Neutrophil (primary cell): Measurements from ENCODE around the gene MLLT10.
"Not testable (repeated sequence)": the region's sequence is repeated elsewhere in the genome, so short reads cannot be mapped to it uniquely, and the experiment has no call there.

Source experiments
- H3K27ac ChIP-seq: fragments of 200-600 bp; sonication (generic); 2 replicates; pipeline ENCODE4 v1.5.1; 2016; ENCODE audit warnings: mild to moderate bottlenecking, moderate library complexity
- H3K27me3 ChIP-seq: fragments of 200-600 bp; sonication (generic); 2 replicates; pipeline ENCODE4 v1.6.0; 2016; ENCODE audit warnings: mild to moderate bottlenecking
- H3K36me3 ChIP-seq: fragments of 200-600 bp; sonication (generic); 2 replicates; pipeline ENCODE4 v1.5.1; 2017
- H3K4me1 ChIP-seq, 2 experiments: fragments of 200-600 bp in 1 of 2; sonication (generic) in 1 of 2; 1 replicate in 1 of 2; 2 replicates in 1 of 2; pipeline versions ENCODE4 v1.5.1 to v1.6.1; 2013 to 2016; ENCODE audit warnings: low read depth in 1 of 2, low read length in 1 of 2, mild to moderate bottlenecking in 1 of 2, moderate library complexity in 1 of 2; ENCODE audit not compliant: control insufficient read depth in 1 of 2, insufficient read depth in 1 of 2
- H3K4me3 ChIP-seq, 2 experiments: fragments of 200-600 bp in 1 of 2; sonication (generic) in 1 of 2; 1 replicate in 1 of 2; 2 replicates in 1 of 2; pipeline ENCODE4 v1.5.1; 2013 to 2016; ENCODE audit warnings: low read depth in 1 of 2, low read length in 1 of 2, mild to moderate bottlenecking in 1 of 2, moderate library complexity in 1 of 2
- H3K9me3 ChIP-seq: fragments of 200-600 bp; sonication (generic); 2 replicates; pipeline ENCODE4 v1.5.1; 2016
- TF ChIP-seq, protein P1 (sequence below): fragments of 200-600 bp; sonication (generic); IDR thresholded peaks from 2 replicates; pipeline ENCODE4 v1.5.1; 2016; ENCODE audit warnings: antibody characterized with exemption

Gene MLLT10

DNA sequence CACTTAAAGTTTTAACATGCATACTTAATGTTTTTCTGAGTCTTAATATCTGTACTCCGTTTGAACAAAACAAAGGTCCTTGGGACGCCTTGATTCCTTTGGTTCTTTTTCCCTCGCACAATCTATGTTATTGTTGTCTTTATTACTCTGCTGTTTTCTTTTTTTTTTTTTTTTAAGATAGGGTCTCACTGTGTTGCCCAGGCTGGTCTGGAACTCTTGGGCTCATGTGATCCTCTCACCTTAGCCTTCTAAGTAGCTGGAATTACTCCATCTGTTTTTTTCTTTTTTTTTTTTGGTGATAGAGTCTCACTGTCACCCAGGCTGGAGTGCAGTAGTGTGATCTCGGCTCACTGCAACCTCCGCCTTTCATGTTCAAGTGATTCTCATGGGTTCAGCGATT is 13.2 kb downstream of the MLLT10 start:
- Histone ChIP-seq H3K27me3 (no peaks in the 10 kb centered on the region), H3K27ac (no peak overlapping the region), H3K4me3 (no peak overlapping the region), H3K9me3 (no peaks in the 10 kb centered on the region), H3K4me1 (no peaks in the 10 kb centered on the region), H3K36me3 (peaks cover 50% of the 10 kb centered on the region)
- TF ChIP-seq, protein P1, sequence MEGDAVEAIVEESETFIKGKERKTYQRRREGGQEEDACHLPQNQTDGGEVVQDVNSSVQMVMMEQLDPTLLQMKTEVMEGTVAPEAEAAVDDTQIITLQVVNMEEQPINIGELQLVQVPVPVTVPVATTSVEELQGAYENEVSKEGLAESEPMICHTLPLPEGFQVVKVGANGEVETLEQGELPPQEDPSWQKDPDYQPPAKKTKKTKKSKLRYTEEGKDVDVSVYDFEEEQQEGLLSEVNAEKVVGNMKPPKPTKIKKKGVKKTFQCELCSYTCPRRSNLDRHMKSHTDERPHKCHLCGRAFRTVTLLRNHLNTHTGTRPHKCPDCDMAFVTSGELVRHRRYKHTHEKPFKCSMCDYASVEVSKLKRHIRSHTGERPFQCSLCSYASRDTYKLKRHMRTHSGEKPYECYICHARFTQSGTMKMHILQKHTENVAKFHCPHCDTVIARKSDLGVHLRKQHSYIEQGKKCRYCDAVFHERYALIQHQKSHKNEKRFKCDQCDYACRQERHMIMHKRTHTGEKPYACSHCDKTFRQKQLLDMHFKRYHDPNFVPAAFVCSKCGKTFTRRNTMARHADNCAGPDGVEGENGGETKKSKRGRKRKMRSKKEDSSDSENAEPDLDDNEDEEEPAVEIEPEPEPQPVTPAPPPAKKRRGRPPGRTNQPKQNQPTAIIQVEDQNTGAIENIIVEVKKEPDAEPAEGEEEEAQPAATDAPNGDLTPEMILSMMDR = no peak

DNA sequence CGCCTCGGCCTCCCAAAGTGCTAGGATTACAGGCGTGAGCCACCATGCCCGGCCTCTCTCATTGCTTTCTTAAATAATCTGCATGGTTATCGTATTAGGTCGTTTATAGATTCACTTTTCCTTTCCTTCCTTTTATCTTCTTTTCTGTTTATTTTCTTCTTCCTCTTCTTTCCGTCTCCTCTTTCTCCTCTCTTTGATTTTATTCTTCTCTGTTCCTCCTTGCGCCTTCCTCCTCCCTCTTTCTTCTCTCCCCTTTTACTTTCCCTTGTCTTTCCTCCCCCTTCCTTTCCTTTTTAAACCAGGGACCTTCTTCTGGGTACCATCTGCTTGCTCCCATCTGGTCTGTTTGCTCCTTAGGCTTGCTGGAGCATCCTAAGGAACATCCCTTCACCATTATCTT is 18.6 kb downstream of the MLLT10 start:
- Histone ChIP-seq H3K27me3 (no peaks in the 10 kb centered on the region), H3K36me3 (peaks cover 33% of the 10 kb centered on the region), H3K4me3 (no peak overlapping the region), H3K9me3 (no peaks in the 10 kb centered on the region), H3K27ac (no peak overlapping the region), H3K4me1 (no peaks in the 10 kb centered on the region)
- TF ChIP-seq, protein P1 = no peak

DNA sequence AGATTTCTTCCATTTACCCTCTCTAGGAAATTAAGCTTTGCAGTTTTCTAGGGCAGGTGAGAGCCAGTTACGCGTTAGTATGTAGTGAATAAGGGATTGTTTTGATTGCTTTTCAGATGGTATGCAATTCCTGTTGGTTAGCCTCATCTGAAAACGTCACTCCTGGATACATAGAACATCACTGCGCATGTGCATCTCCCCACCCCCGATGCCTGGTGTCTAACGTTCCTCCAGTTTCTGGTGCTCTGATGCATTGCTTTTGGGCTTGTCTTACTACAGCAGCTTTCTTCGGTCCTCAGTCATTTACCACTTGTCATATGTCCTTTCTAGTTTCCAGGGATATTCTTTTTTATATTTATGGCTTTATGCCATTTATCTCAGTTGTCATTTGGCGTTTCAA is 22.5 kb downstream of the MLLT10 start:
- no peaks in the 10 kb centered on the region for H3K9me3 ChIP-seq
- TF ChIP-seq, protein P1 = no peak
- no peak overlapping the region for H3K4me3 ChIP-seq
- no peak overlapping the region for H3K27ac ChIP-seq
- peaks cover 1 to 2% of the 10 kb centered on the region in 2 experiments for H3K4me1 ChIP-seq
- no peaks in the 10 kb centered on the region for H3K27me3 ChIP-seq
- H3K36me3 ChIP-seq = peaks cover 23% of the 10 kb centered on the region

DNA sequence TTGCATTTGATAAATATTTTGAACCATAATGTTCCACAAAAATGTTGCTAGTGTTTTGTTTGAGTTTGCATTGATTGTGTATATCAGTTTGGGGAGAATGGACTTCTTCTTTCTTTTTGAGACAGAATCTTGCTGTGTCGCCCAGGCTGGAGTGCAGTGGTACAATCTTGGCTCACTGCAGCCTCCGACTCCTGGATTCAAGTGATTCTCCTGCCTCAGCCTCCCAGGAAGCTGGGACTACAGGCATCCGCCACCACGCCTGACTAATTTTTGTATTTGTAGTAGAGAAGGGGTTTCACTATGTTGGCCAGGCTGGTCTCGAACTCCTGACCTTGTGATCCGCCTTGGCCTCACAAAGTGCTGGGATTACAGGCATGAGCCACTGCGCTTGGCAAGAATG is 25.0 kb downstream of the MLLT10 start:
- peaks cover 14% of the 10 kb centered on the region for H3K36me3 ChIP-seq

DNA sequence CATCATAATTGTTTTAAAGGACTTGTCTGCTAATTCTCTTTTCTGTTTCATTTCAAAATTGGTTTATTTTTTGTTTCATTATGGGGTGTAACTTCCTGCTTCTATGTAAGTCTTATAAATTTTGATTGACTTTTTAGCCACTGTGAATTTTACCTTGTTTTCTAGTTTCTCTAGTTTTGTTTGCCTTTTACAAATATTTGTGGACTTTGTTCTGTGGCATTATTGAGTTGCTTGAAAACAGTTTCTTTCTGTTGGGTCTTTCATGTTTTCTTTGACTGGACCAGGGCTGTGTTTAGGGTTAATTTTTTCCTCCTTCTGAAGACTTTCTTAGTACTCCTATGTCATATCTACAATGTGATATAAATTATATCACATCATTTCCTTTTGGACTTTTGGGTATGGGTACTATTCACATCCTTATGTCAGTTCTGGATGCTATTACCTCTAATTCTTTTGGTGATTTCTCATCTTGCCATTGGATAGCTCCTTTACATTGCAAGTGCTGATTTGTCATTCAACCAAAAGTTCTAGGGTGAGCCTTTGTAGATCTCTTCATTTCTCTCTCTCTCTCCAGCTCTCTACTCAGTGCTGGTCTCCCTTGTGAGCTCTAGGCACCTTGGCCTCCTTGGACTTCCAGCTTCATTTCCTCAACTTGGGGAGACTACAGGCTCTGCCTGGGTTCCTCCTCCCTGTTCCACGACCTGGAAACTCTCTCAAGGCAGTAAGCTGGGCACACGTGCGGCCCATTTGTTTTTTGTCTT is 36.9 kb downstream of the MLLT10 start:
- TF ChIP-seq, protein P1 = no peak
- Histone ChIP-seq H3K36me3 (no peaks in the 10 kb centered on the region), H3K4me3 (no peak overlapping the region), H3K4me1 (no peaks in the 10 kb centered on the region), H3K9me3 (no peaks in the 10 kb centered on the region), H3K27me3 (no peaks in the 10 kb centered on the region), H3K27ac (no peak overlapping the region)

More for the DNA sequence above, 25.0 kb downstream of the MLLT10 start:
- H3K4me3 ChIP-seq, H3K9me3 ChIP-seq, H3K27ac ChIP-seq, H3K27me3 ChIP-seq: not testable (repeated sequence)
- H3K4me1 ChIP-seq = peaks cover 12% of the 10 kb centered on the region in 2 experiments

DNA sequence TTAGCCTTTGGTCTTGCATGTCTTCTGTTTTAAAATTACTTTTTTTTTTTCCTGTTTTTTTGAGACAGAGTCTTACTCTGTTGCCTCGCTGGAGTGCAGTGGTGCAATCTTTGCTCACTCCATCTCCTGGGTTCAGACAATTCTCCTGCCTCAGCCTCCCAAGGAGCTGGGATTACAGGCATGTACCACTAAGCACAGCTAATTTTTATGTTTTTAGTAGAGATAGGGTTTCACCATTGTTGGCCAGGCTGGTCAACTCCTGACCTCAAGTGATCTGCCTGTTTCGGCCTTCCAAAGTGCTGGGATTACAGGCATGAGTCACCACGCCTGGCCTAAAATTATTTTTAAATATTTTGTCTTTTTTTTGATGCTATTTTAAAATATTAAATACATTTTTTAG is 38.5 kb downstream of the MLLT10 start:
- no peak overlapping the region for H3K27ac ChIP-seq
- H3K36me3 ChIP-seq = no peaks in the 10 kb centered on the region
- H3K9me3 ChIP-seq = no peaks in the 10 kb centered on the region
- no peaks in the 10 kb centered on the region for H3K27me3 ChIP-seq
- TF ChIP-seq, protein P1 = no peak
- H3K4me1 ChIP-seq = peaks cover 0 to 3% of the 10 kb centered on the region in 2 experiments
- H3K4me3 ChIP-seq = no peak overlapping the region

DNA sequence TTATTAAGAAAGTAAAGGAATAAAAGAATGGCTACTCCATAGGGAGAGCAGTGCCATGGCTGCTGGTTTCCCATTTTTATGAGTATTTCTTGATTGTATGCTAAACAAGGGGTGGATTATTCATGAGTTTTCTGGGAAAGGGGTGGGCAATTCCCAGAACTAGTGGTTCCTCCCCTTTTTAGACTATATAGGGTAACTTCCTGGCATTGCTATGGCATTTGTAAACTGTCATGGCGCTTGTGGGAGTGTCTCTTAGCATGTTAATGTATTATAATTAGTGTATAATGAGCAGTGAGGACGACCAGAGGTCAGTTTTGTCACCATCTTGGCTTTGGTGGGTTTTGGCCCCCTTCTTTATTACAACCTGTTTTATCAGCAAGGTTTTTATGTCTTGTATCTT is 40.5 kb downstream of the MLLT10 start:
- H3K36me3 ChIP-seq, H3K27ac ChIP-seq, H3K9me3 ChIP-seq, H3K4me1 ChIP-seq, H3K27me3 ChIP-seq, H3K4me3 ChIP-seq: not testable (repeated sequence)
